Panc1 (cell line): ENCODE results near the gene ANKEF1. TPM values are rescaled to one million over a fixed set of nuclear protein-coding genes. Genes with fewer than 3 reads are reported as not detected.

Source experiments
- ATAC-seq: fragments of 200-7000 bp; cut with Tn5 transposase; 2 replicates; pipeline ENCODE4 v1.9.1; 2020; ENCODE audit warnings: mild to moderate bottlenecking, moderate library complexity
- BruUV-seq: library from RNA; stranded (reverse); fragments of 400-500 nt; replicated peaks from 2 replicates; lab custom pipeline; 2021; lab: Mats Ljungman, UMichigan
- CTCF ChIA-PET: fragments of 300-600 bp; sonication (Branson Sonifier 250); formaldehyde crosslinking; loops from one replicate; lab custom pipeline; 2022; ENCODE audit warnings: antibody characterized with exemption; lab: Charles Lee
- POLR2A ChIA-PET: fragments of 300-600 bp; sonication (Branson Sonifier 250); formaldehyde crosslinking; loops from one replicate; lab custom pipeline; 2022; ENCODE audit warnings: antibody characterized with exemption; lab: Charles Lee
- DNase-seq: peaks from one replicate; pipeline ENCODE4 v3.0.0-alpha.2; 2010; ENCODE audit warnings: low read depth, low spot score
- H3K27ac ChIP-seq: 2 replicates; pipeline ENCODE4 v1.5.1; 2011; ENCODE audit warnings: mild to moderate bottlenecking, low read length, inconsistent platforms
- H3K27me3 ChIP-seq: fragments of 200-500 bp; sonication (Bioruptor generic); 2 replicates; pipeline ENCODE4 v1.6.0; 2014; ENCODE audit warnings: low read length, inconsistent platforms; ENCODE audit not compliant: control insufficient read depth, insufficient read depth
- H3K36me3 ChIP-seq: fragments of 200-500 bp; sonication (Bioruptor generic); 2 replicates; pipeline ENCODE4 v1.5.1; 2014; ENCODE audit warnings: inconsistent platforms, mild to moderate bottlenecking, low read length, moderate library complexity; ENCODE audit not compliant: control insufficient read depth, insufficient read depth
- H3K4me1 ChIP-seq: 2 replicates; pipeline ENCODE4 v1.5.1; 2011; ENCODE audit warnings: inconsistent platforms, mild to moderate bottlenecking, low read length, moderate library complexity; ENCODE audit not compliant: control insufficient read depth, insufficient read depth
- H3K4me3 ChIP-seq, 2 experiments: 2 replicates each; pipeline ENCODE4 v1.5.1; 2011 to 2012; ENCODE audit warnings: low read depth in 2 of 2, low read length in 2 of 2, mild to moderate bottlenecking in 2 of 2, inconsistent platforms in 1 of 2, moderate library complexity in 1 of 2
- H3K9me3 ChIP-seq: fragments of 200-500 bp; sonication (Bioruptor generic); 2 replicates; pipeline ENCODE4 v1.5.1; 2014; ENCODE audit warnings: low read depth, mild to moderate bottlenecking, inconsistent platforms, low read length, moderate library complexity; ENCODE audit not compliant: control insufficient read depth, insufficient read depth
- POLR2AphosphoS5 ChIP-seq: IDR thresholded peaks from 2 replicates; pipeline ENCODE4 v1.6.1; 2012; ENCODE audit warnings: mild to moderate bottlenecking, low read depth, low read length, moderate library complexity
- SIN3A ChIP-seq: IDR thresholded peaks from 2 replicates; pipeline ENCODE4 v1.6.1; 2012; ENCODE audit warnings: low read depth, mild to moderate bottlenecking, low read length, moderate library complexity, borderline replicate concordance; ENCODE audit not compliant: insufficient read depth
- TCF7L2 ChIP-seq: IDR thresholded peaks from 2 replicates; pipeline ENCODE4 v1.6.1; 2011; ENCODE audit warnings: mild to moderate bottlenecking, low read depth, low read length, inconsistent platforms
- in situ Hi-C: cut with HindIII; loops from 2 replicates; pipeline ENCODE4 v1.10.0; 2016; ENCODE audit warnings: low sequenced_read_pairs, low pct_unique_long_range_greater_than_20kb
- intact Hi-C: fragments of 100-400 bp; cut with micrococcal nuclease; formaldehyde crosslinking; loops from one replicate; pipeline ENCODE4 v1.10.0; 2022; ENCODE audit not compliant: unreplicated experiment
- total RNA-seq: library from RNA; stranded (reverse); gene quantifications from one replicate; pipeline ENCODE4 v1.2.1, GENCODE V29; 2021; ENCODE audit not compliant: unreplicated experiment
- TF ChIP-seq, protein P1 (sequence below): fragments of 450-650 bp; IDR thresholded peaks from 2 replicates; pipeline ENCODE4 v1.5.1; 2017; ENCODE audit warnings: mild to moderate bottlenecking
- TF ChIP-seq, protein P2 (sequence below), 2 experiments: IDR thresholded peaks; 2 replicates each; pipeline ENCODE4 v1.6.1; 2011 to 2012; ENCODE audit warnings: low read depth in 2 of 2, control low read depth in 1 of 2, low read length in 1 of 2, mild to moderate bottlenecking in 1 of 2, moderate library complexity in 1 of 2; ENCODE audit not compliant: insufficient read depth in 1 of 2

ANKEF1 gene
- total RNA-seq, 1 experiment from 2014 or later = 6.3 TPM

DNA sequence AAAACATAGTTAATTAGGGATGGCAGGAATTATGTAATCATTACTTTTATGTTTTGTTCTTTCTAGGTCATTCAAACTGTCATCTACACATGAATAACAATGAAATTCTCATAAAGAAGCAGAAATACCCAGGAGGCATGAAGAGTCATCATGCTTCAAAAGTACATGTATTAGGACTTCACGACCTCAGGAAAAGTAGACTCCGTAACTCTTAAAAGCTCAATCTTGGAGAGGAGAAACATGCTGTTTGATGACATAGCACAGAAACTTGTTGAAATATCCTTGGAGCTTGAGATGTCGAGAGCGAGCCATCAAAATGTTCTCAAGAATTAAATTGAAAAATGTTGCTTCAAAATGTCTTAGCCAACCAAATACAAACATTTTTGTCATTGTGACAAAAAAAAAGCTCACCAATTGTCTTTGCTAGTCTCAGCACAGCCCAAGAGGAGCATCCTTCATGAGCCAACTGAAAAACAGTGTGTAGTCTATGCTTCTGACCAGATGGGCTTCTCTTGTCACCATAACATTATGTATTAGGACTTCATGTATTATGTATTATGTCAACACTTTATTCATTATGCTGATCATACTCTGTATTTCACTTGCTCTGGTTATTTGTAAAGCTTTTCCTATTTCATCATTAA is 28.2 kb upstream of the ANKEF1 start:
- no peak for DNase-seq
- Histone ChIP-seq H3K9me3 (no peaks in the 10 kb centered on the region), H3K4me3 (no peak overlapping the region), H3K27ac (no peak overlapping the region), H3K27me3 (no peaks in the 10 kb centered on the region), H3K4me1 (no peaks in the 10 kb centered on the region), H3K36me3 (no peaks in the 10 kb centered on the region)
- CTCF ChIA-PET = interaction anchor here (1.0 kb wide), 1 partner anchor 422 kb away, joined by 3 read pairs; no protein-coding TSS in a partner anchor
- in situ Hi-C loops = no loop called here
- intact Hi-C loops = no loop called here
- no TSS peak for BruUV-seq
- TF ChIP-seq, protein P1, sequence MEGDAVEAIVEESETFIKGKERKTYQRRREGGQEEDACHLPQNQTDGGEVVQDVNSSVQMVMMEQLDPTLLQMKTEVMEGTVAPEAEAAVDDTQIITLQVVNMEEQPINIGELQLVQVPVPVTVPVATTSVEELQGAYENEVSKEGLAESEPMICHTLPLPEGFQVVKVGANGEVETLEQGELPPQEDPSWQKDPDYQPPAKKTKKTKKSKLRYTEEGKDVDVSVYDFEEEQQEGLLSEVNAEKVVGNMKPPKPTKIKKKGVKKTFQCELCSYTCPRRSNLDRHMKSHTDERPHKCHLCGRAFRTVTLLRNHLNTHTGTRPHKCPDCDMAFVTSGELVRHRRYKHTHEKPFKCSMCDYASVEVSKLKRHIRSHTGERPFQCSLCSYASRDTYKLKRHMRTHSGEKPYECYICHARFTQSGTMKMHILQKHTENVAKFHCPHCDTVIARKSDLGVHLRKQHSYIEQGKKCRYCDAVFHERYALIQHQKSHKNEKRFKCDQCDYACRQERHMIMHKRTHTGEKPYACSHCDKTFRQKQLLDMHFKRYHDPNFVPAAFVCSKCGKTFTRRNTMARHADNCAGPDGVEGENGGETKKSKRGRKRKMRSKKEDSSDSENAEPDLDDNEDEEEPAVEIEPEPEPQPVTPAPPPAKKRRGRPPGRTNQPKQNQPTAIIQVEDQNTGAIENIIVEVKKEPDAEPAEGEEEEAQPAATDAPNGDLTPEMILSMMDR = no peak
- no peak for TF ChIP-seq SIN3A
- no peak for TF ChIP-seq TCF7L2
- TF ChIP-seq, protein P2, sequence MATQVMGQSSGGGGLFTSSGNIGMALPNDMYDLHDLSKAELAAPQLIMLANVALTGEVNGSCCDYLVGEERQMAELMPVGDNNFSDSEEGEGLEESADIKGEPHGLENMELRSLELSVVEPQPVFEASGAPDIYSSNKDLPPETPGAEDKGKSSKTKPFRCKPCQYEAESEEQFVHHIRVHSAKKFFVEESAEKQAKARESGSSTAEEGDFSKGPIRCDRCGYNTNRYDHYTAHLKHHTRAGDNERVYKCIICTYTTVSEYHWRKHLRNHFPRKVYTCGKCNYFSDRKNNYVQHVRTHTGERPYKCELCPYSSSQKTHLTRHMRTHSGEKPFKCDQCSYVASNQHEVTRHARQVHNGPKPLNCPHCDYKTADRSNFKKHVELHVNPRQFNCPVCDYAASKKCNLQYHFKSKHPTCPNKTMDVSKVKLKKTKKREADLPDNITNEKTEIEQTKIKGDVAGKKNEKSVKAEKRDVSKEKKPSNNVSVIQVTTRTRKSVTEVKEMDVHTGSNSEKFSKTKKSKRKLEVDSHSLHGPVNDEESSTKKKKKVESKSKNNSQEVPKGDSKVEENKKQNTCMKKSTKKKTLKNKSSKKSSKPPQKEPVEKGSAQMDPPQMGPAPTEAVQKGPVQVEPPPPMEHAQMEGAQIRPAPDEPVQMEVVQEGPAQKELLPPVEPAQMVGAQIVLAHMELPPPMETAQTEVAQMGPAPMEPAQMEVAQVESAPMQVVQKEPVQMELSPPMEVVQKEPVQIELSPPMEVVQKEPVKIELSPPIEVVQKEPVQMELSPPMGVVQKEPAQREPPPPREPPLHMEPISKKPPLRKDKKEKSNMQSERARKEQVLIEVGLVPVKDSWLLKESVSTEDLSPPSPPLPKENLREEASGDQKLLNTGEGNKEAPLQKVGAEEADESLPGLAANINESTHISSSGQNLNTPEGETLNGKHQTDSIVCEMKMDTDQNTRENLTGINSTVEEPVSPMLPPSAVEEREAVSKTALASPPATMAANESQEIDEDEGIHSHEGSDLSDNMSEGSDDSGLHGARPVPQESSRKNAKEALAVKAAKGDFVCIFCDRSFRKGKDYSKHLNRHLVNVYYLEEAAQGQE (IDR thresholded peaks at IDR 0.05; ENCODE audit: insufficient read depth in 1 of 2, low read depth in 2 of 2, low read length in 1 of 2) = no peak
- TF ChIP-seq POLR2AphosphoS5 = no peak
- POLR2A ChIA-PET = no interaction called here
- ATAC-seq = no peak

- DNase-seq (no peak), ATAC-seq (no peak)
- Histone ChIP-seq H3K4me1 (no peaks in the 10 kb centered on the region), H3K27me3 (no peaks in the 10 kb centered on the region), H3K27ac (no peak overlapping the region), H3K4me3 (no peak overlapping the region), H3K9me3 (no peaks in the 10 kb centered on the region), H3K36me3 (no peaks in the 10 kb centered on the region)
- in situ Hi-C loops = no loop called here
- ChIA-PET POLR2A (no interaction called here), CTCF (no interaction called here)
- intact Hi-C loops = no loop called here
- TF ChIP-seq, protein P2 (IDR thresholded peaks at IDR 0.05; ENCODE audit: insufficient read depth in 1 of 2, low read depth in 2 of 2, low read length in 1 of 2) = no peak
- TF ChIP-seq, protein P1 = no peak
- TF ChIP-seq SIN3A (no peak), POLR2AphosphoS5 (no peak), TCF7L2 (no peak)
- no TSS peak for BruUV-seq
These were observed 27.6 kb upstream of the ANKEF1 start for GRCh38 chr20:10007158-10007557.
